K562 (cell line): Measurements from ENCODE around the gene HHIPL1. TPM values are rescaled to one million over a fixed set of nuclear protein-coding genes. Genes with fewer than 3 reads are reported as not detected.

Experiments
- C11orf30 ChIP-seq: fragments of 450-650 bp; IDR thresholded peaks from 2 replicates; pipeline ENCODE4 v1.6.1; 2016; ENCODE audit warnings: low read depth, mild to moderate bottlenecking
- CBFA2T2 ChIP-seq: fragments of 450-650 bp; conservative IDR thresholded peaks from 2 replicates; pipeline ENCODE4 v1.6.1; 2017; ENCODE audit warnings: mild to moderate bottlenecking
- CCNT2 ChIP-seq: IDR thresholded peaks from 2 replicates; pipeline ENCODE4 v1.6.1; 2011; ENCODE audit warnings: borderline replicate concordance, low read depth, mild to moderate bottlenecking, moderate library complexity, mixed read lengths, low read length; ENCODE audit not compliant: insufficient read length; ENCODE audit errors: extremely low read depth
- DPF2 ChIP-seq: fragments of 450-650 bp; IDR thresholded peaks from 2 replicates; pipeline ENCODE4 v1.6.1; 2016
- EZH2 ChIP-seq: IDR thresholded peaks from 2 replicates; pipeline ENCODE4 v1.6.1; 2012; ENCODE audit warnings: low read depth, mild to moderate bottlenecking, inconsistent platforms, low read length, borderline replicate concordance
- GABPA ChIP-seq: fragments of 200-800 bp; sonication (Bioruptor generic); conservative IDR thresholded peaks from 2 replicates; pipeline ENCODE4 v1.6.1; 2016; ENCODE audit warnings: low read depth, missing genetic modification characterization, missing compliant biosample characterization
- JUN ChIP-seq, 2 experiments: sonication (generic) in 1 of 2; formaldehyde crosslinking in 1 of 2; IDR thresholded peaks; 2 replicates each; pipeline versions ENCODE4 v1.6.1 to v1.8.0; 2012 to 2022; ENCODE audit warnings: borderline replicate concordance in 2 of 2, mild to moderate bottlenecking in 2 of 2, improper control_type of control experiment in 1 of 2, low read depth in 1 of 2, low read length in 1 of 2, missing genetic modification reagents in 1 of 2
- JUND ChIP-seq, 2 experiments: IDR thresholded peaks; 2 replicates in 1 of 2; 3 replicates in 1 of 2; pipeline ENCODE4 v1.6.1; 2011; ENCODE audit warnings: borderline replicate concordance in 2 of 2, low read depth in 2 of 2, low read length in 2 of 2, improper control_type of control experiment in 1 of 2, missing biosample characterization in 1 of 2, missing genetic modification characterization in 1 of 2, missing genetic modification reagents in 1 of 2
- KAT8 ChIP-seq: fragments of 450-650 bp; IDR thresholded peaks from 2 replicates; pipeline ENCODE4 v1.6.1; 2016; ENCODE audit warnings: low read depth, mild to moderate bottlenecking
- KDM1A ChIP-seq, 2 experiments: fragments of 450-650 bp; IDR thresholded peaks; 2 replicates each; pipeline ENCODE4 v1.6.1; 2016; ENCODE audit warnings: mild to moderate bottlenecking in 2 of 2
- KHSRP ChIP-seq: fragments of 450-650 bp; IDR thresholded peaks from 2 replicates; pipeline ENCODE4 v1.6.1; 2017
- MAZ ChIP-seq, 2 experiments: fragments of 450-650 bp in 1 of 2; sonication (generic) in 1 of 2; formaldehyde crosslinking; IDR thresholded peaks in 1 of 2; conservative IDR thresholded peaks in 1 of 2; 2 replicates each; pipeline versions ENCODE4 v1.4.0 to v1.5.0; 2020; ENCODE audit warnings: mild to moderate bottlenecking in 1 of 2, missing genetic modification reagents in 1 of 2
- MYNN ChIP-seq, 2 experiments: sonication (generic); formaldehyde crosslinking in 1 of 2; IDR thresholded peaks; 2 replicates each; pipeline versions ENCODE4 v1.5.0 to v1.6.1; 2016 to 2020; ENCODE audit warnings: antibody characterized with exemption in 1 of 2, missing genetic modification reagents in 1 of 2
- NCOR1 ChIP-seq: fragments of 450-650 bp; IDR thresholded peaks from 2 replicates; pipeline ENCODE4 v1.6.1; 2016; ENCODE audit warnings: mild to moderate bottlenecking, moderate library complexity
- NFIC ChIP-seq: fragments of 450-650 bp; IDR thresholded peaks from 2 replicates; pipeline ENCODE4 v1.6.1; 2017; ENCODE audit warnings: mild to moderate bottlenecking, inconsistent platforms
- NFXL1 ChIP-seq: fragments of 450-650 bp; formaldehyde crosslinking; IDR thresholded peaks from 2 replicates; pipeline ENCODE4 v1.4.0; 2021; ENCODE audit warnings: mild to moderate bottlenecking
- RCOR1 ChIP-seq, 2 experiments: IDR thresholded peaks; 2 replicates each; pipeline ENCODE4 v1.6.1; 2012; ENCODE audit warnings: low read depth in 2 of 2, low read length in 2 of 2, borderline replicate concordance in 1 of 2, improper control_type of control experiment in 1 of 2
- STAT5A ChIP-seq: IDR thresholded peaks from 2 replicates; pipeline ENCODE4 v1.6.1; 2012; ENCODE audit warnings: low read length, inconsistent platforms, borderline replicate concordance
- TAL1 ChIP-seq: fragments of 450-650 bp; IDR thresholded peaks from 2 replicates; pipeline ENCODE4 v1.6.1; 2016; ENCODE audit warnings: mild to moderate bottlenecking
- TBL1XR1 ChIP-seq, 2 experiments: IDR thresholded peaks; 2 replicates each; pipeline ENCODE4 v1.6.1; 2012; ENCODE audit warnings: improper control_type of control experiment in 2 of 2, low read length in 2 of 2, mild to moderate bottlenecking in 1 of 2
- TEAD4 ChIP-seq, 2 experiments: sonication (generic) in 1 of 2; formaldehyde crosslinking in 1 of 2; IDR thresholded peaks; 2 replicates each; pipeline versions ENCODE4 v1.6.1 to v1.8.0; 2012 to 2022; ENCODE audit warnings: borderline replicate concordance in 1 of 2, inconsistent platforms in 1 of 2, low read length in 1 of 2, mild to moderate bottlenecking in 1 of 2, missing genetic modification reagents in 1 of 2
- TRIM28 ChIP-seq: fragments of 450-650 bp; IDR thresholded peaks from 2 replicates; pipeline ENCODE4 v1.6.1; 2017
- ZBED1 ChIP-seq: IDR thresholded peaks from 2 replicates; pipeline ENCODE4 v1.6.1; 2014
- ZNF224 ChIP-seq: sonication (generic); formaldehyde crosslinking; IDR thresholded peaks from 2 replicates; pipeline ENCODE4 v1.8.0; 2022; ENCODE audit warnings: mild to moderate bottlenecking, missing genetic modification reagents
- ZSCAN32 ChIP-seq: fragments of 450-650 bp; formaldehyde crosslinking; IDR thresholded peaks from 2 replicates; pipeline ENCODE4 v1.4.0; 2020; ENCODE audit warnings: mild to moderate bottlenecking, moderate library complexity
- polyA plus RNA-seq, 8 experiments: library from polyadenylated mRNA; depleted of rRNA in 4 of 8; stranded (reverse) in 5 of 8; unstranded in 3 of 8; fragments of >200 nt; fragmentation: Nextera tagmentation in 2 of 8; fragmentation: Illumina TruSeq in 1 of 8; extraction: Ambion mirVana in 2 of 8; extraction: Trizol in 1 of 8; gene quantifications; 2 replicates each; pipeline versions ENCODE4 v1.2.1 to v1.2.3, GENCODE V29; 2011 to 2014; ENCODE audit warnings: inconsistent platforms in 1 of 8, missing spikeins in 1 of 8
- total RNA-seq, 7 experiments: library from RNA; depleted of rRNA in 6 of 7; stranded (reverse); fragments of >200 nt in 6 of 7; fragmentation: Illumina TruSeq in 2 of 7; extraction: Trizol in 2 of 7; gene quantifications; 2 replicates each; pipeline versions ENCODE4 v1.2.1 to v1.2.3, GENCODE V29; 2011 to 2021; ENCODE audit warnings: low replicate concordance in 1 of 7
- TF ChIP-seq, protein P1 (sequence below): fragments of 450-650 bp; IDR thresholded peaks from 2 replicates; pipeline ENCODE4 v1.6.1; 2016; ENCODE audit warnings: low read depth, mild to moderate bottlenecking, moderate library complexity
- TF ChIP-seq, protein P2 (sequence below): fragments of 250-450 bp; sonication (Bioruptor Pico); IDR thresholded peaks from 2 replicates; pipeline ENCODE4 v1.8.0; 2021; ENCODE audit warnings: borderline replicate concordance, mild to moderate bottlenecking, moderate library complexity; ENCODE audit not compliant: poor library complexity, severe bottlenecking
- TF ChIP-seq, protein P3 (sequence below): sonication (generic); formaldehyde crosslinking; IDR thresholded peaks from 2 replicates; pipeline ENCODE4 v1.8.0; 2022; ENCODE audit warnings: mild to moderate bottlenecking, low read depth, missing genetic modification reagents

Gene HHIPL1
- total and polyA plus RNA-seq, 9 of the 15 experiments (the other 6 are each of a cell fraction or from before 2014, with no cell fraction given), result not detected

DNA sequence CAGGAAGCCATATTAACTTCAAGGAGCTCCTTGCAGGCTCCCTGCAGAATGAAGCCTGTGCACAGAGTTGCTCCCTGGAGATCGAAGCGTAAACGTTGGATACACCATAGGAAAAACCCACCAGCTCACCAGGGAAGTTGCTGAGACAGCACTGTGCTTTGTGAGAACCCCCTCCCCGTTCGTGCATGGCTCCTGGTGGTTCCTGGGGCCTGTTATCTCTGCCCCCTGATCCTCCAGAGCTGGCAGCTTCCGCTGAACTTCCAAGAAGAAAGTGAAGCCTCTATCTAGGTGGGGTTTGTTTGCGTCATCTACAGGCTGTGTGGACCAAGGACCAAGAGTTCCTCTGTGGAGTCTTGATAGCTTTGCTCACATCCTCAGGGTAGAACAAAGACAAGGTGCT is 38.6 kb upstream of the HHIPL1 start (continued):
- TF ChIP-seq, protein P1, sequence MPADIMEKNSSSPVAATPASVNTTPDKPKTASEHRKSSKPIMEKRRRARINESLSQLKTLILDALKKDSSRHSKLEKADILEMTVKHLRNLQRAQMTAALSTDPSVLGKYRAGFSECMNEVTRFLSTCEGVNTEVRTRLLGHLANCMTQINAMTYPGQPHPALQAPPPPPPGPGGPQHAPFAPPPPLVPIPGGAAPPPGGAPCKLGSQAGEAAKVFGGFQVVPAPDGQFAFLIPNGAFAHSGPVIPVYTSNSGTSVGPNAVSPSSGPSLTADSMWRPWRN, result no peak
- TF ChIP-seq TEAD4 (IDR thresholded peaks at IDR 0.05; ENCODE audit: low read length), result peak; percentile 54; the same call in 1 of the 2 replicates
- no peak for TF ChIP-seq TEAD4 (CRISPR knock-in tag; IDR thresholded peaks at IDR 0.05; ENCODE audit: borderline replicate concordance)
- peak; percentile 29 for TF ChIP-seq NFIC
- TF ChIP-seq DPF2, result 0 out of 2 replicates have a peak, but pooled peaks have one; percentile 42
- peak; percentile 66 for TF ChIP-seq C11orf30
- TF ChIP-seq KHSRP, result no peak
- TF ChIP-seq TBL1XR1 (IDR thresholded peaks at IDR 0.05; ENCODE audit: low read length in 2 of 2), result peak in 1 of 2 experiments; percentile 67; a peak in 1 of 4 replicates
- no peak for TF ChIP-seq KDM1A (IDR thresholded peaks at IDR 0.05)
- TF ChIP-seq TRIM28, result no peak
- TF ChIP-seq JUN (IDR thresholded peaks at IDR 0.05; ENCODE audit: borderline replicate concordance, low read depth, low read length), result peak; percentile 33; the same call in 1 of the 2 replicates
- no peak for TF ChIP-seq JUN (CRISPR knock-in tag; IDR thresholded peaks at IDR 0.05; ENCODE audit: borderline replicate concordance)
- TF ChIP-seq CBFA2T2, result peak; percentile 27; the same call in 1 of the 2 replicates
- no peak for TF ChIP-seq ZNF224
- peak in 1 of 2 experiments; percentile 64; a peak in 3 of 4 replicates for TF ChIP-seq RCOR1 (IDR thresholded peaks at IDR 0.05; ENCODE audit: borderline replicate concordance in 1 of 2, low read depth in 2 of 2, low read length in 2 of 2)
- TF ChIP-seq JUND (IDR thresholded peaks at IDR 0.05; ENCODE audit: borderline replicate concordance, low read depth, low read length), result peak; percentile 56
- TF ChIP-seq JUND (tag; IDR thresholded peaks at IDR 0.05; ENCODE audit: borderline replicate concordance, low read depth, low read length), result no peak; the same call in 2 of the 3 replicates
- no peak for TF ChIP-seq ZSCAN32 (CRISPR knock-in tag)
- TF ChIP-seq STAT5A, result peak; percentile 63
- TF ChIP-seq ZBED1, result no peak
- TF ChIP-seq, protein P2, sequence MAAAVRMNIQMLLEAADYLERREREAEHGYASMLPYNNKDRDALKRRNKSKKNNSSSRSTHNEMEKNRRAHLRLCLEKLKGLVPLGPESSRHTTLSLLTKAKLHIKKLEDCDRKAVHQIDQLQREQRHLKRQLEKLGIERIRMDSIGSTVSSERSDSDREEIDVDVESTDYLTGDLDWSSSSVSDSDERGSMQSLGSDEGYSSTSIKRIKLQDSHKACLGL, result no peak
- TF ChIP-seq NFXL1 (CRISPR knock-in tag), result no peak
- TF ChIP-seq, protein P3, sequence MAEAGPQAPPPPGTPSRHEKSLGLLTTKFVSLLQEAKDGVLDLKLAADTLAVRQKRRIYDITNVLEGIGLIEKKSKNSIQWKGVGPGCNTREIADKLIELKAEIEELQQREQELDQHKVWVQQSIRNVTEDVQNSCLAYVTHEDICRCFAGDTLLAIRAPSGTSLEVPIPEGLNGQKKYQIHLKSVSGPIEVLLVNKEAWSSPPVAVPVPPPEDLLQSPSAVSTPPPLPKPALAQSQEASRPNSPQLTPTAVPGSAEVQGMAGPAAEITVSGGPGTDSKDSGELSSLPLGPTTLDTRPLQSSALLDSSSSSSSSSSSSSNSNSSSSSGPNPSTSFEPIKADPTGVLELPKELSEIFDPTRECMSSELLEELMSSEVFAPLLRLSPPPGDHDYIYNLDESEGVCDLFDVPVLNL (CRISPR knock-in tag), result no peak
- no peak for TF ChIP-seq EZH2
- TF ChIP-seq GABPA (tag), result peak; percentile 26; the same call in 1 of the 2 replicates
- peak; percentile 33; the same call in 1 of the 2 replicates for TF ChIP-seq NCOR1
- no peak for TF ChIP-seq KAT8
- TF ChIP-seq MAZ (CRISPR knock-in tag; conservative IDR thresholded peaks at IDR 0.05 in 1 of 2, IDR thresholded peaks at IDR 0.05 in 1 of 2), result peak in 1 of 2 experiments; percentile 60; a peak in 1 of 4 replicates
- no peak for TF ChIP-seq CCNT2
- TF ChIP-seq MYNN (IDR thresholded peaks at IDR 0.05), result peak; percentile 20; the same call in 1 of the 2 replicates
- no peak for TF ChIP-seq MYNN (CRISPR knock-in tag; IDR thresholded peaks at IDR 0.05)
- peak; percentile 41 for TF ChIP-seq TAL1
